Inflammatory macrophage treated with lipopolysaccharide for 4 hours (primary cell): Measurements from ENCODE around the gene POLR3E.
"Not testable (repeated sequence)": the region's sequence is repeated elsewhere in the genome, so short reads cannot be mapped to it uniquely, and the experiment has no call there.

Experiments used
- DNase-seq: peaks from one replicate; pipeline ENCODE4 v3.0.0-alpha.2; 2020

Gene POLR3E

DNA sequence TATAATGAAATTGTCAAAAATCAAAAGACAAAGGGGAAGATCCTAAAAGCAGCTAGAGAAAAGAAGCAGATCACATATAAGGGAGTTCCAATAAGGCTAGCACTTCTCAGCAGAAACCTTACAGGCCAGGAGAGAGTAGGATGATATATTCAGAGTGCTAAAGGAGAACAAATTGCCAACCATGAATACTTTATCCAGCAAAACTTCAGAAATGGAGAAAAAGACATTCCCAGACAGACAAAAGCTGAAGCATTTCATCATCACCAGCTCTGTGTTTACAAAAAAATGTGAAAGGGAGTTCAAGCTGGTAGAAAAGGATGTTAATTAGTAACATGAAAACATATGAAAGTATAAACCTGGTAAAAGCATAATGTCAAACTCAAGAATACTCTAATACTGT is 39.8 kb downstream of the POLR3E start:
- no peak for DNase-seq

- DNase-seq: peak; percentile 27
Measured at GRCh38 chr16:22337849-22338635, 40.8 kb downstream of the POLR3E start.

DNA sequence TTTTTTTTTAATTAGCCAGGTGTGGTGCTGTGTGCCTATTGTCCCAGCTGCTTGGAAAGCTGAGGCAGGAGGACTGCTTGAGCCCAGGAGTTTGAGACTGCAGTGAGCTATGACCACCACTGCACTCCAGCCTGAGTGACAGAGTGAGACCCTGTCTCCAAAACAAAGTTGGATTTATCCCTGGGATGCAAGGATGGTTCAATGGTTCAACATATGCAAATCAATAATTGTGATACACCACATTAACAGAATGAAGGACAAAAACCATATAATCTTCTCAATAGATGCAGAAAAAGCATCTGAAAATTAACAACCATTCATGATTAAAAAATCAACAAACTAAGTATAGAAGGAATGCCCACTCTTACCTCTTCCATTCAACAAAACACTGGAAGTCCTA is 43.7 kb downstream of the POLR3E start:
- DNase-seq: no peak

- no peak for DNase-seq
Measured at GRCh38 chr16:22342082-22342481, 44.9 kb downstream of the POLR3E start.

- DNase-seq: peak; percentile 92
Measured at GRCh38 chr16:22346483-22346882, 49.3 kb downstream of the POLR3E start.

DNA sequence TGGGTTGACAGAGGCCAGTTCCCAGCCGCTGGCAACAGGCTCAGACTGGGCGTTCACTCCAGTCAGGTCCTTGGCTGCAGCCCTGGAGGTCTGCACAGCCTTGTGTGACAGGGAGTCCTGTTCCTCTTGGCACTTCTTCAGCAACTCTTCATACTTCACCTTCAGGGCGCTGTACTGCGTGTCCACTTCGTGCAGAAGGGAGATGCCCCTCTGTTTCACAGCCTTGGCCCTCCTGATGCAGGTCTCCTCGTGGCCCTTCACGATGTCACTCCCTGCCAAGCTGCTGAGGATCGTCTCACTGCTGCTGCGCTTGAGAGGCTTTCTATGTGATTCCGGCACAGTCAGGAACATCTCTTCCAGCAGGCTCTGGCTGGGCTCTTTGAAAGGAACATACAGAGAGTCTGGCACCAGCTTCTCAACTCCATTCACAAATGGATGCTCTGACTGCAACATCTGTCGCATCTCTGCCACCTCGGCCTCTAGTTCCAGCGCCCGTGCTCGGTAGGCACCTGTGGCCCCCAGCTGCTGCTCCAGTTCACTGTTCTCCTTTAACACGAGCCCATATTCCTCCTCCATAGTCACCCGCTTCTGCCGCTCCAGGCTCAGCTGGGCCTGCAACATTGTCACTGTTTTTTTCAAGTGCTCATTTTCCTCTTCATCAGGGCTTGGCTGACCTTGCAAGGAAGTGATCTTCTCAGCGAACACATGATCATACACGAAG is 50.1 kb downstream of the POLR3E start:
- DNase-seq: no peak

GRCh38 chr16:22348291-22348690 is 51.1 kb downstream of the POLR3E start:
- no peak for DNase-seq

DNA sequence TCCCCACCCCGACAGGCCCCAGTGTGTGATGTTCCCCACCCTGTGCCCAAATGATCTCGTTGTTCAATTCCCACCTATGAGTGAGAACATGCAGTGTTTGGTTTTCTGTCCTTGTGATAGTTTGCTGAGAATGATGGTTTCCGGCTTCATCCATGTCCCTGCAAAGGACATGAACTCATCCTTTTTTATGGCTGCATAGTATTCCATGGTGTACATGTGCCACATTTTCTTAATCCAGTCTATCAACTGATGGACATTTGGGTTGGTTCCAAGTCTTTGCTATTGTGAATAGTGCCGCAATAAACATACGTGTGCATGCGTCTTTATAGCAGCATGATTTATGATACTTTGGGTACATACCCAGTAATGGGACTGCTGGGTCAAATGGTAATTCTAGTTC is 53.8 kb downstream of the POLR3E start:
- DNase-seq: not testable (repeated sequence)

DNA sequence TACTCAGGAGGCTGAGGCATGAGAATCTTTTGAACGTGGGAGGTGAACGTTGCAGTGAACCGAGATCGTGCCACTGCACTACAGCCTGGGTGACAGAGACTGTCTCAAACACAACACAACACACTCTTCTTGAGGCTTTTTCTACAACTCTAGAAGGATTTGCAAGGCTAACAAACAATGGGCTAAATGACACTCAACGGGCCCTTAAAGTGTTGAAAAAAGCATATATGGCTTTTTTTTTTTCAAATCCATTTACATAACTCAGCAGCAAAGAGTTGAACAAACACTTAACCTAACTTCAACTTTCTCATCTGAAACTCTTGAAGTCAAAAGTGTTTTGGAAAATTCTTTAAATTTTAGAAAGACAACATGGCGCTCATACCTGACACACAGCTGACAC is 54.9 kb downstream of the POLR3E start:
- DNase-seq: no peak

DNA sequence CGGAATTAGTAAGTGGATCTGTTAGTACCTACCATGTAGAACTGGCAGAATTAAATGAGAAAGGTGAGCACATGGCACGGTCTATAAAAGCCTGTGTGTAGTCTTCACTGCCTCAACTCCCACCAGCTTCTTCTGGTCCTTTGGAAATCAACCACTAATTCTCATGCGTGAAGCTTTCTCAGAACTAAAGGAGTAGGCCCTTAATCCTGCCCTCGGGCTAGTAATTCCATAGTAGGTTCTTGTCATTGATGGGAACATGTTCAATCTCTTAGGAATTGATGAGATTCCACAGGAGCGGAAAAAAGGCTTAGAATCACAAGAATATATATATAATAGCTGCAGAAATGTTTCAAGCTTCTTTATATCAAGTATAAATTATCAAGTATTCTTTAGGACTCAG is 55.5 kb downstream of the POLR3E start:
- DNase-seq: no peak

GRCh38 chr16:22353191-22353919 is 56.1 kb downstream of the POLR3E start:
- DNase-seq: peak; percentile 91

GRCh38 chr16:22353933-22354541 is 56.8 kb downstream of the POLR3E start:
- no peak for DNase-seq

- peak; percentile 74 for DNase-seq
Measured at GRCh38 chr16:22355487-22355908, 58.3 kb downstream of the POLR3E start.

DNA sequence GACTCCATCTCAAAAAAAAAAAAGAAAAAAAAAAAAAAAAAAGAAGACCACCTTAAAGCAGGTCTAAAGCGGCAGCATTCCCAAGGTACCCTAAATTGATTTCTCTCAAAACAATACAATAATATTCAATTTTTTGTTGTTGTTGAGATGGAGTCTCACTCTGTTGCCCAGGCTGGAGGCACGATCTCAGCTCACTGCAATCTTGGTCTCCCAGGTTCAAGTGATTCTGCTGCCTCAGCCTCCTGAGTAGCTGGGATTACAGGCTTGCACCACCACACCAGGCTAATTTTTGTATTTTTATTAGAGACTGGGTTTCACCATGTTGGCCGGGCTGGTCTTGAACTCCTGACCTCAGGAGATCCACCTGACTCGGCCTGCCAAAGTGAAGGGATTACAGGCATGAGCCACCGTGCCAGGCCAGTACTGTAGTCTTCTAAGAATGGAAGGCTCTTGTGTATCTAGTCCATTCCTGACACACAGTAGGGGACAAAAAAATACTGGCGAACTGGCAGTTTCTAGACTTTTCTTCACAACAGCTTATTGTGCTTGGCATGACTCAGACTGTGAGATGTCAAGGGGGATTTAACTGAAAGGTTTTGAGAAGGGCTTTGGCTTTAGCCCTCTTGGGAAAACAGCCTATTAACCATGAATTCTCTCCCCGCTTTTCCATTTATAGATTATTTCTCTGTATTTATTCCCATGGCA is 59.9 kb downstream of the POLR3E start:
- no peak for DNase-seq

- no peak for DNase-seq
Measured at GRCh38 chr16:22357635-22357971, 60.4 kb downstream of the POLR3E start.

GRCh38 chr16:22358000-22358399 is 60.8 kb downstream of the POLR3E start:
- no peak for DNase-seq

DNA sequence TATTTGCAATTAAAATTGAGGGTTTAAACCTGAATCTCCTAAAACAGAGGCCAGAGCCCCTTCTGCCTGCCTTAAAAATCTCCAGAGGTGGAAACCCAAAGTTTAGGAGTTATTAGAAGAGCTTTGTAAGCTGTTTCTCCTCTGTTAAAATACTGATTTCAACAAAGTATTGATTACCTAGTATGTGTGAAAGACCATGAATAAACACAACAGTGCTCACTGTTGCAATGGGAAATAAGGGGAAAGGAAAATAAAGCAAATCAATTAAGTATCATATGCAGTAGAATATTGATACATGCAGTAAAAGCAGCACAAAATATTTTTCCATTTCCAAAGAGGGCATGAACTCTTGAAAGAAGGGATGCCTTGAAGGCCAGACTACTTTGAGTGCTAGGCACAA is 62.5 kb downstream of the POLR3E start:
- no peak for DNase-seq

DNA sequence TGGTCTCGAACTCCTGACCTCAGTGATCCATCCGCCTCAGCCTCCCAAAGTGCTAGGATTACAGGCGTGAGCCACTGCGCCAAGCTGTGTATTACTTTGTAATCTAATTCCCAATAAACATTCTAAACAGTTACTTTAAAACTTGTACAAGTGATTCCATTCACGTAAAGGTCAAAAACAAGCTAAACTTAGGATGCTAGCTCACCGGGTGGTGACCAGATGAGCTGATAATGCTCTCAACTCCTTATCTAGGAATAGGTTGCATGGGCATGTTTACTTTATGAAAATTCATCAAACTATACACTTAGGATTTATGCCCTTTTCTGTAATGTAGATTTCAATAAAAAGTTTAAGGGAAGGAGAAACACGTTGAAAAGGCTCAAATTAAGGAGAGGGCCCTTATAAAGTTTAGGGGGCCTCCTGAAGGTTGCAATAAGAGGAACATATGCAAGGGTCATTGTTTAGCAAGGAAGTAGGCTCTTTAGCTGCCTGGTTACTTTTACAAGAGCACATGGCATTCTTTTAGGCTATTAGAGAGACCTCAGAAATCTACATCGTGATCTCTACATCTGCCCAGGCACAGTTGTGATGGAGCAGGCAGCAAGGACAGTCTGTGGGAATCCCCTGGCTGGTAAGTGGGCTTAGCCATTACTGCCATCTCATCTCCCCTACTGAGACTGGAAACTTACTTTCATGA is 63.9 kb downstream of the POLR3E start:
- DNase-seq: peak; percentile 18

GRCh38 chr16:22364241-22364640 is 67.0 kb downstream of the POLR3E start:
- peak; percentile 26 for DNase-seq

GRCh38 chr16:22366371-22366770 is 69.2 kb downstream of the POLR3E start:
- DNase-seq: no peak

DNA sequence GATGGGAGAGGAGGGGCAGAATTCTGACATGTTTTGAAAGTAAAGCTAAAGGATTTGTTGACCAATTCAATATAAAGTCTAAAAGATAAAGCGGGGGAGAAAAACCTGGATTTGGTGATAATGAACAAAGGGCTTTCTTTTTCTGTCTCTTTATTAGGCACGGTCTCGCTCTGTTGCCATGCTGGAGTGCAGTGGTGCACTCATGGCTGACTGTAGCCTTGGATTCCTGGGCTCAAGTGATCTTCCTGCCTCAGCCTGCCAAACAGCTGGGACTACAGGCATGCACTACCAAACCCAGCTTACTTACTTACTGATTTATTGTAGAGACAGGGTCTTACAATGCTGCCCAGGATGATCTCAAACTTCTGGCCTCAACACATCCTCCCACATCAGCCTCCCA is 69.7 kb downstream of the POLR3E start:
- no peak for DNase-seq

DNA sequence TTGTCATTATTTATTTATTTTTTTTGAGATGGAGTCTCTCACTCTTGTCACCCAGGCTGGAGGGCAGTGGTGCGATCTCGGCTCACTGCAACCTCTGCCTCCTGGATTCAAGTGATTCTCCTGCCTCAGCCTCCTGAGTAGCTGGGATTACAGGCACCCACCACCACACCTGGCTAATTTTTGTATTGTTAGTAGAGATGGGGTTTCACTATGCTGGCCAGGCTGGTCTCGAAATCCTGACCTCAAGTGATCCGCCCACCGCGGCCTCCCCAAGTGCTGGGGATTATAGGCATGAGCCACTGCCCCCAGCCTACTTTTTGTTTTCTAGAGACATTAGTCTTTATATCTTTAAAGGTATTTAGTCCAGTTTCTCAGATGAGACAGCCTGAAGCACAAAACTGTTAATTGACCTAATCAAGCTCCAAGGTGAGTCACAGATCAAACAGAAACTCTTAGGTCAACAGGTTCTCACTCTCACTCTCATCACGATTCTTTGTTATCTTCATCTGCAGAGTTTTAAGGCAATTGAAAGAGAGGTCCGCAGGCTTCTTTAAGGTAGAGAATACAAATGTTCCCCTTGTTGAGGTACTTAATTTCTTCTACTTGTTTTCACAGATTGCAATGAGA is 71.1 kb downstream of the POLR3E start:
- DNase-seq: not testable (repeated sequence)
